Gastrocnemius medialis (tissue), 4 donors: Measurements from ENCODE around the gene EDN3. TPM values are rescaled to one million over a fixed set of nuclear protein-coding genes. Genes with fewer than 3 reads are reported as not detected.
"Not testable (repeated sequence)": the region's sequence is repeated elsewhere in the genome, so short reads cannot be mapped to it uniquely, and the experiment has no call there.

Experiments used
- ATAC-seq, 2 donors: fragments of 150-250 bp; one replicate each; pipeline ENCODE4 v1.9.1; 2016
- DNase-seq, 2 donors: peaks; one replicate each; pipeline ENCODE4 v3.0.0-alpha.2; 2019
- H3K27ac ChIP-seq, 4 donors: fragments of 200-600 bp; sonication (generic); 1 replicate in 1 of 4; 2 replicates in 3 of 4; pipeline ENCODE4 v1.5.1; 2016 to 2018; ENCODE audit warnings: mild to moderate bottlenecking in 2 of 4, moderate library complexity in 1 of 4
- H3K27me3 ChIP-seq, 3 donors: fragments of 200-600 bp; sonication (generic) in 2 of 3; 1 replicate in 1 of 3; 2 replicates in 2 of 3; pipeline versions ENCODE4 v1.5.1 to v1.6.0; 2016 to 2019; ENCODE audit warnings: mild to moderate bottlenecking in 1 of 3, moderate library complexity in 1 of 3
- H3K36me3 ChIP-seq, 2 donors: fragments of 200-600 bp; sonication (generic) in 1 of 2; one replicate each; pipeline ENCODE4 v1.5.1; 2017 to 2018
- H3K4me1 ChIP-seq, 2 donors: fragments of 200-600 bp; sonication (generic) in 1 of 2; one replicate each; pipeline ENCODE4 v1.5.1; 2016 to 2017; ENCODE audit warnings: mild to moderate bottlenecking in 2 of 2
- H3K4me3 ChIP-seq, 4 donors: fragments of 200-600 bp; sonication (generic) in 3 of 4; 1 replicate in 1 of 4; 2 replicates in 3 of 4; pipeline ENCODE4 v1.5.1; 2016 to 2019; ENCODE audit warnings: mild to moderate bottlenecking in 2 of 4
- H3K9me3 ChIP-seq, 3 donors: fragments of 200-600 bp; sonication (generic) in 2 of 3; 1 replicate in 1 of 3; 2 replicates in 2 of 3; pipeline ENCODE4 v1.5.1; 2016 to 2019
- POLR2A ChIP-seq, 2 donors: fragments of 450-650 bp; IDR thresholded peaks; one replicate each; pipeline ENCODE4 v1.6.1; 2017; ENCODE audit warnings: antibody characterized with exemption in 2 of 2, mild to moderate bottlenecking in 2 of 2, moderate library complexity in 2 of 2
- in situ Hi-C, 4 donors: fragments of 200-750 bp; cut with MboI; loops; one replicate each; pipeline versions ENCODE4 v1.15.0 to v1.8.0; 2017; ENCODE audit warnings: low sequenced_read_pairs in 4 of 4
- intact Hi-C: fragments of 100-400 bp; cut with DNase I; formaldehyde crosslinking; loops from one replicate; pipeline ENCODE4 v1.15.1; 2023; ENCODE audit warnings: low total_unique reads
- total RNA-seq, 4 donors: library from RNA; depleted of rRNA; stranded (reverse); fragments of >200 nt; gene quantifications; one replicate each; pipeline versions ENCODE4 v1.1.0 to v1.2.3, GENCODE V29; 2016
- TF ChIP-seq, protein P1 (sequence below), 5 experiments: fragments of 450-650 bp in 3 of 5; fragments of 200-600 bp in 2 of 5; sonication (generic) in 2 of 5; IDR thresholded peaks in 4 of 5; conservative IDR thresholded peaks in 1 of 5; 1 replicate in 4 of 5; 2 replicates in 1 of 5; pipeline ENCODE4 v1.5.1; 2016 to 2019; ENCODE audit warnings: antibody characterized with exemption in 5 of 5, mild to moderate bottlenecking in 3 of 5, moderate library complexity in 3 of 5

EDN3 gene
- total RNA-seq, 4 donors from 2014 or later: 0.16 to 1.0 (median 0.66) TPM; not detected in 1

DNA sequence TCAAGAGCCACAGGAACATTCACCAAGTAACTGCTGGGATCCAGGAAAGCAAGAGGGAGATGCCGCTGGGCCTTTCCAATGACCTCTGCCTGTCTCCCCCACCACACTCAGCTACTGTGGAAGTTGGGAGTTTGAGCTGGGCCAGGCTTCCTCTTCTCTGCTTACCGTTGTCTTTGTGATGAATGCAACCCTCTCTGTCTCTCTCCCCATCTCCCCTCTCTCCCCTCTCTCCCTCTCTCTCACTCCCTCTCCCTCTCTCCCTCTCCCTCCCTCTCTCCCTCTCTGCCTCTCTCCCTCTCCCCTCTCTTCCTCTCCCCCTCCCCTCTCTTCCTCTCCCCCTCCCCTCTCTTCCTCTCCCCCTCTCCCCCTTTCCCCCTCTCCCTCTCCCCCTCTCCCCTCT, 54.8 kb downstream of the EDN3 start:
- Histone ChIP-seq H3K36me3 (no peaks in the 10 kb centered on the region), H3K9me3 (no peaks in the 10 kb centered on the region), H3K4me1 (no peaks in the 10 kb centered on the region), H3K27me3 (no peaks in the 10 kb centered on the region), H3K4me3 (no peak overlapping the region), H3K27ac (no peak overlapping the region)
- ATAC-seq: no peak
- no peak for TF ChIP-seq POLR2A (IDR thresholded peaks at IDR 0.05)
- TF ChIP-seq, protein P1, sequence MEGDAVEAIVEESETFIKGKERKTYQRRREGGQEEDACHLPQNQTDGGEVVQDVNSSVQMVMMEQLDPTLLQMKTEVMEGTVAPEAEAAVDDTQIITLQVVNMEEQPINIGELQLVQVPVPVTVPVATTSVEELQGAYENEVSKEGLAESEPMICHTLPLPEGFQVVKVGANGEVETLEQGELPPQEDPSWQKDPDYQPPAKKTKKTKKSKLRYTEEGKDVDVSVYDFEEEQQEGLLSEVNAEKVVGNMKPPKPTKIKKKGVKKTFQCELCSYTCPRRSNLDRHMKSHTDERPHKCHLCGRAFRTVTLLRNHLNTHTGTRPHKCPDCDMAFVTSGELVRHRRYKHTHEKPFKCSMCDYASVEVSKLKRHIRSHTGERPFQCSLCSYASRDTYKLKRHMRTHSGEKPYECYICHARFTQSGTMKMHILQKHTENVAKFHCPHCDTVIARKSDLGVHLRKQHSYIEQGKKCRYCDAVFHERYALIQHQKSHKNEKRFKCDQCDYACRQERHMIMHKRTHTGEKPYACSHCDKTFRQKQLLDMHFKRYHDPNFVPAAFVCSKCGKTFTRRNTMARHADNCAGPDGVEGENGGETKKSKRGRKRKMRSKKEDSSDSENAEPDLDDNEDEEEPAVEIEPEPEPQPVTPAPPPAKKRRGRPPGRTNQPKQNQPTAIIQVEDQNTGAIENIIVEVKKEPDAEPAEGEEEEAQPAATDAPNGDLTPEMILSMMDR (IDR thresholded peaks at IDR 0.05 in 4 of 5, conservative IDR thresholded peaks at IDR 0.05 in 1 of 5): no peak
- intact Hi-C loops (no loop called here), in situ Hi-C loops (no loop called here)
- no peak for DNase-seq

DNA sequence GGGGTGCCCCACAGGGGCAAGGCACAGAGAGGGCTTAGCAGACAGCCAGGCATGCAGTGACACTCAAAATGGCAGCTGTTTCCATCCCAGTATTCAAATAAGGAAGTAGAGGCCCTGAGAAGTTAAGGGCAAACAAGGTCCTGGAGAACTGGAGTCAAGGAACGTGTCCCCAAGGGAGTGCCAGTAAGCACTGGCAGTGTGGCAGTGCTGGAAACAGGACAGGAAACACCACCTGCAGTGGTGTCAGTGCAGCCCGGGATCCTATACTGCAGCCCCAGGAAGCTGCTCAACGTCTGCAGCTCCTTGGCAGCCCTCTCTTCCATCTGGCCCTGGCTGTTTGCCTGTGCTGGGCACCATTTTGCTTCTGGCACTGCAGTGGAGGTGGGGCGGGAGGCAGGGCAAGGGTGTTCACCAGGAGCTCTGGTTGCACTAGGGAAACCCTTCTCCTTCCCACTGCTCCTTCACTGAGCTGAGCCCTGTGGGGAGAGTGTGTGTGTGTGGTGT, 56.3 kb downstream of the EDN3 start:
- in situ Hi-C loops (no loop called here), intact Hi-C loops (no loop called here)
- ATAC-seq: no peak
- Histone ChIP-seq H3K27me3 (no peaks in the 10 kb centered on the region), H3K4me1 (no peaks in the 10 kb centered on the region), H3K4me3 (no peak overlapping the region), H3K9me3 (no peaks in the 10 kb centered on the region), H3K36me3 (no peaks in the 10 kb centered on the region), H3K27ac (no peak overlapping the region)
- TF ChIP-seq POLR2A (IDR thresholded peaks at IDR 0.05): no peak
- no peak for DNase-seq

DNA sequence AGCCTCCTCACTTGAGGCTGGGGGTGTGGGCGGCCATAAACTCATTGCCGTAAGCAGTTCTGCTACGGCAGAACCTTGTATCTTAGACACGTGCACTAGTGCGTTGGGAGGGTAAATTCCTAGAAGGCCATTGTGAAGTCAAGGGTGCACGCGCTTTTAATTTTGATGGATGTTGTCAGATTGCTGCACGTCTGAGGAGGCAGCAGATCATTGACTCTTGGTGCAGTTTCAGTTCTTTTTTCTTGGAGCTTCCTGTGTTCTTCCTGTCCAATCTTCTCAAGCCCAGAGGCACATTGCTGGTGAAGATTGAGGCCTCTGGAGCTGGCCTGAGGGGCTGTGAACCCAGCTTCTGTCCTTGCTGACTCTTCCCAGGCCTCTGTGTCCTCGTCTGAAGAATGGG, 58.4 kb downstream of the EDN3 start:
- in situ Hi-C loops, ATAC-seq, intact Hi-C loops, H3K4me1 ChIP-seq, H3K36me3 ChIP-seq, H3K27ac ChIP-seq, H3K9me3 ChIP-seq, H3K4me3 ChIP-seq, DNase-seq, H3K27me3 ChIP-seq: not testable (repeated sequence)

DNA sequence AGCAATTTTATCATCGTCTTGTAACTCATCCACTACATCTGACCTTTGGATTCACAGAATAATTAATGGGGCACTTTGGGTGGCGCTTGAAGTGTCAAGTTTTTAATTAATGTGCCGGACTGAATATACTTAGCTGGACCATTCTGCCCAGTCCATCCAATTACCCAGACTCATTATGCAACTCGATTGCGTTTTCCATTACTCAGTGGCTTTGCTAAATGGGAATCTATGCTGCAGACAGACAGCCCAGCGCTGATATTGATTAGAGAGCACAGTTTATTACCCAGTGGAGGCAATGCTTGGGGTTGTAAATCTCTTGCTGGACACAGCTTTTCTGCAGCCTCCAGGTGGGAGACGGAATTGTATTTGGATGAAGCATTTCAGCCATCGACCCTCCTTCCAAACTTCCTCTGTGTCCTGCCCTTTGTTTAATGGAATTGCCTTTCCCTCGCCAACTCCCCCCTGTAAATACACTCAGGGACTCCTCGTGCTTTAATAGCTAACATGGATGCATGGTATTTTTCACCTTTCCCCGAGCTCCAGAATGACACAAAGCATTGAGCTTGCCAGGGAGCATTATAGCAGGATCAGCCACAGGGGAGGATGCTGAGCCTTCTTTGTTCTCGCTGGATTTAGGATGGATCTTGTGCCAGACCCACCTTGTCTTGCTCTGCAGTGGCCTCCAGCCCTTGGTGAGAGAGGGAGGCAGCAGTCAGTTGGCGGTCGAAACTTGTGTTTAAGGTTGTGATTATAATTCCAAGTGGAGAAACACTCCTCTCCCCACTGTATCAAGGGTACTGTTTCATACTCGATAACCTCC, 59.7 kb downstream of the EDN3 start:
- DNase-seq (no peak), ATAC-seq (no peak)
- no peaks in the 10 kb centered on the region for H3K36me3 ChIP-seq
- no peaks in the 10 kb centered on the region for H3K9me3 ChIP-seq
- H3K4me1 ChIP-seq: no peaks in the 10 kb centered on the region
- no peaks in the 10 kb centered on the region for H3K27me3 ChIP-seq
- TF ChIP-seq, protein P1 (IDR thresholded peaks at IDR 0.05 in 4 of 5, conservative IDR thresholded peaks at IDR 0.05 in 1 of 5): no peak
- TF ChIP-seq POLR2A (IDR thresholded peaks at IDR 0.05): no peak
- in situ Hi-C loops: no loop called here
- no peak overlapping the region for H3K27ac ChIP-seq
- H3K4me3 ChIP-seq: no peak overlapping the region
- intact Hi-C loops: no loop called here

DNA sequence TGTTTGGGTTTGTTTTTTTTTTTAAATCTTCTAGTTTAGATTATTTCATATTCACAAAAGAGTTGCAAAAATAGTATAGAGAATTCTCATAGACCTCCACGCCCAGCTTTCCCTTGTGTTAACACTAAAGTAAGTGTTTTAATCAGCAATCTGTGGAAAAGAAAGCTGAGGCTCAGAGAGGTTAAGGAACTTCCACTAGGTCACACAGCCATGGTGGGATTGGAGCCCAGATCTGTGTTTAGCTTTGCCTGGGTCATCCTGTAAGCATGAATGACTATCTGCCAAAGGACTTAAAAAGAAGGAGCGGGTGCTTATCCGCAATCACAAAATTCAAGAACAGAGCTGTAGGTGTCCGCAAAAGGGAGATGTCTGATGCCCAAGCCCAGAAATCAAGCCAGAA, 60.5 kb downstream of the EDN3 start:
- in situ Hi-C loops (no loop called here), intact Hi-C loops (no loop called here)
- Histone ChIP-seq H3K9me3 (no peaks in the 10 kb centered on the region), H3K36me3 (no peaks in the 10 kb centered on the region), H3K4me1 (no peaks in the 10 kb centered on the region), H3K27me3 (no peaks in the 10 kb centered on the region), H3K27ac (no peak overlapping the region), H3K4me3 (no peak overlapping the region)
- no peak for DNase-seq
- TF ChIP-seq POLR2A (IDR thresholded peaks at IDR 0.05): no peak
- TF ChIP-seq, protein P1 (IDR thresholded peaks at IDR 0.05 in 4 of 5, conservative IDR thresholded peaks at IDR 0.05 in 1 of 5): no peak
- no peak for ATAC-seq
